Ovary (tissue), 3 donors: ENCODE results near the gene VPS18.

ENCODE experiments used
- POLR2A ChIP-seq: fragments of 450-650 bp; IDR thresholded peaks from one replicate; pipeline ENCODE4 v1.6.1; 2017; ENCODE audit warnings: antibody characterized with exemption, mild to moderate bottlenecking, moderate library complexity
- TF ChIP-seq, protein P1 (sequence below), 3 donors: fragments of 450-650 bp in 2 of 3; fragments of 200-600 bp in 1 of 3; IDR thresholded peaks; one replicate each; pipeline versions ENCODE4 v1.5.1 to v1.8.0; 2016 to 2022; ENCODE audit warnings: antibody characterized with exemption in 3 of 3, mild to moderate bottlenecking in 1 of 3
- donor health status: DM: no; HTN: no; CAD: no.

DNA sequence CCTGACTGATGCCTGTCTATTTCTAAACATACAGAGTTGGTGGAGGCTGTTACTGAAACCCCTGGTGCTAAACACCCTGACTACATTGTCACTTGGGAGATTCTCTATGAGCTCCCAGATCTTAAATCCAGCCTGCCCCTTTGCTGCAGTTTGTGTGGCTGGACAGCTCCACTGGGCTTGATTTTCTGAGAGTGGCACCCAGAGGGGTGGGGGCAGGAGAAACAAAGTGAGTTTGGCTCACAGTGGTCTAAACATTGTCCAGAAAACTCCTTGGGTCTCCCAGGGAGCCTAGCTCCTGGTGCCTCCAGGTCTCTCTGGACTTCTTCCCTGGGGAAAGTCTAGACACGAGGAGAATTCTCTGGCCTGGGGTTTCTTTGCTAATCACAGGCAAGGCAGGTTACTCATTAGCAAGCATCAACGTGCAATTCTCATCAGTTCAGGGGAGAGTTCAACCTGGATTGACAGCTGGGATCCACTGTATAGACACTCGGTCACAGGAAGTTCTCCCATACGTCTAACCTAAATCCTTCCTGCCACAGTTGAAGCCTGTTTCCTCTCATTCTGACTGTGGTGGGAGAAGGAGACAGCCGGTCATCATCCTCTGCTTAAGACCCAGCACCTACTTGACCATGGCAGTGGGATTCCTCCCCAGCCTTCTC is 27.8 kb downstream of the VPS18 start:
- TF ChIP-seq, protein P1, sequence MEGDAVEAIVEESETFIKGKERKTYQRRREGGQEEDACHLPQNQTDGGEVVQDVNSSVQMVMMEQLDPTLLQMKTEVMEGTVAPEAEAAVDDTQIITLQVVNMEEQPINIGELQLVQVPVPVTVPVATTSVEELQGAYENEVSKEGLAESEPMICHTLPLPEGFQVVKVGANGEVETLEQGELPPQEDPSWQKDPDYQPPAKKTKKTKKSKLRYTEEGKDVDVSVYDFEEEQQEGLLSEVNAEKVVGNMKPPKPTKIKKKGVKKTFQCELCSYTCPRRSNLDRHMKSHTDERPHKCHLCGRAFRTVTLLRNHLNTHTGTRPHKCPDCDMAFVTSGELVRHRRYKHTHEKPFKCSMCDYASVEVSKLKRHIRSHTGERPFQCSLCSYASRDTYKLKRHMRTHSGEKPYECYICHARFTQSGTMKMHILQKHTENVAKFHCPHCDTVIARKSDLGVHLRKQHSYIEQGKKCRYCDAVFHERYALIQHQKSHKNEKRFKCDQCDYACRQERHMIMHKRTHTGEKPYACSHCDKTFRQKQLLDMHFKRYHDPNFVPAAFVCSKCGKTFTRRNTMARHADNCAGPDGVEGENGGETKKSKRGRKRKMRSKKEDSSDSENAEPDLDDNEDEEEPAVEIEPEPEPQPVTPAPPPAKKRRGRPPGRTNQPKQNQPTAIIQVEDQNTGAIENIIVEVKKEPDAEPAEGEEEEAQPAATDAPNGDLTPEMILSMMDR (IDR thresholded peaks at IDR 0.05), result no peak
- TF ChIP-seq POLR2A, result no peak
